Testis (tissue), 3 donors: ENCODE measurements around the gene MIF. TPM values are rescaled to one million over a fixed set of nuclear protein-coding genes. Genes with fewer than 3 reads are reported as not detected.

Experiments
- DNase-seq: peaks from one replicate; pipeline ENCODE4 v3.0.0-alpha.2; 2019
- H3K27ac ChIP-seq, 2 donors: fragments of 200-600 bp; sonication (generic); one replicate each; pipeline ENCODE4 v1.5.1; 2019
- H3K27me3 ChIP-seq: fragments of 200-600 bp; sonication (generic); one replicate; pipeline ENCODE4 v1.5.1; 2019
- H3K36me3 ChIP-seq: fragments of 200-600 bp; sonication (generic); one replicate; pipeline ENCODE4 v1.5.1; 2017; ENCODE audit warnings: low read depth; ENCODE audit errors: missing control alignments
- H3K4me1 ChIP-seq: fragments of 200-600 bp; sonication (generic); one replicate; pipeline ENCODE4 v1.5.1; 2019
- H3K4me3 ChIP-seq, 2 donors: fragments of 200-600 bp; sonication (generic); one replicate each; pipeline ENCODE4 v1.5.1; 2017 to 2019
- H3K9me3 ChIP-seq: fragments of 200-600 bp; sonication (generic); one replicate; pipeline ENCODE4 v1.5.1; 2017
- CTCF ChIP-seq, 3 experiments: fragments of 450-650 bp in 2 of 3; fragments of 200-600 bp in 1 of 3; sonication (generic) in 1 of 3; IDR thresholded peaks; one replicate each; pipeline ENCODE4 v1.5.1; 2016 to 2019; ENCODE audit warnings: antibody characterized with exemption in 3 of 3, mild to moderate bottlenecking in 2 of 3, moderate library complexity in 1 of 3
- POLR2A ChIP-seq: fragments of 450-650 bp; IDR thresholded peaks from one replicate; pipeline ENCODE4 v1.6.1; 2017; ENCODE audit warnings: antibody characterized with exemption, mild to moderate bottlenecking, moderate library complexity
- WGBS, 2 donors: methylation state at CpG; one replicate each; pipeline ENCODE4 v1.1.5; 2018; 5-methylcytosine and 5-hydroxymethylcytosine counted together
- intact Hi-C: fragments of 100-400 bp; cut with DNase I; formaldehyde crosslinking; loops from one replicate; pipeline ENCODE4 v1.15.1; 2023; ENCODE audit warnings: low total_unique reads
- polyA plus RNA-seq: library from polyadenylated mRNA; stranded (reverse); fragments of 350-450 nt; fragmentation: Illumina TruSeq; extraction: RNeasy Lipid Tissue Mini Kit (QIAGEN cat#74804); gene quantifications from one replicate; pipeline ENCODE4 v1.2.3, GENCODE V29; 2014; ENCODE audit warnings: low read depth, low replicate concordance; ENCODE audit not compliant: insufficient read depth
- total RNA-seq, 2 donors: library from RNA; depleted of rRNA; stranded (reverse); fragments of >200 nt; gene quantifications; one replicate each; pipeline ENCODE4 v1.2.3, GENCODE V29; 2016

Gene MIF
- total and polyA plus RNA-seq, 3 donors from 2014 or later = 177 to 472 (median 239) TPM

GRCh38 chr22:23875801-23876200 is 18.4 kb upstream of the MIF start:
- WGBS, 2 donors = 93 to 100% methylated on average over 2 of the region's 2 CpGs
- Histone ChIP-seq H3K27ac (no peak overlapping the region), H3K36me3 (no peaks in the 10 kb centered on the region), H3K4me3 (no peak overlapping the region), H3K9me3 (no peaks in the 10 kb centered on the region), H3K4me1 (no peaks in the 10 kb centered on the region), H3K27me3 (no peaks in the 10 kb centered on the region)
- intact Hi-C loops = no loop called here
- DNase-seq = no peak
- TF ChIP-seq CTCF (IDR thresholded peaks at IDR 0.05) (no peak), POLR2A (no peak)

- intact Hi-C loops = no loop called here
- no peaks in the 10 kb centered on the region for H3K27me3 ChIP-seq
- WGBS, 2 donors = 87 to 98% methylated on average over 6 to 8 of the region's 8 CpGs
- H3K27ac ChIP-seq = no peak overlapping the region
- no peaks in the 10 kb centered on the region for H3K36me3 ChIP-seq
- H3K4me3 ChIP-seq = no peak overlapping the region
- no peaks in the 10 kb centered on the region for H3K9me3 ChIP-seq
- H3K4me1 ChIP-seq = no peaks in the 10 kb centered on the region
- DNase-seq = no peak
- no peak for TF ChIP-seq POLR2A
- TF ChIP-seq CTCF (IDR thresholded peaks at IDR 0.05) = no peak
Measured at GRCh38 chr22:23877566-23877965, 16.6 kb upstream of the MIF start.

- no peaks in the 10 kb centered on the region for H3K36me3 ChIP-seq
- WGBS, 2 donors = 86 to 90% methylated on average over 7 of the region's 7 CpGs
- intact Hi-C loops = no loop called here
- H3K4me1 ChIP-seq = no peaks in the 10 kb centered on the region
- H3K9me3 ChIP-seq = no peaks in the 10 kb centered on the region
- H3K4me3 ChIP-seq = no peak overlapping the region
- DNase-seq = no peak
- TF ChIP-seq POLR2A = no peak
- TF ChIP-seq CTCF (IDR thresholded peaks at IDR 0.05) = no peak
- no peak overlapping the region for H3K27ac ChIP-seq
- H3K27me3 ChIP-seq = no peaks in the 10 kb centered on the region
Measured at GRCh38 chr22:23878219-23878618, 16.0 kb upstream of the MIF start.

GRCh38 chr22:23882370-23882769 is 11.8 kb upstream of the MIF start:
- Histone ChIP-seq H3K4me3 (no peak overlapping the region), H3K9me3 (no peaks in the 10 kb centered on the region), H3K27ac (no peak overlapping the region), H3K27me3 (no peaks in the 10 kb centered on the region), H3K36me3 (no peaks in the 10 kb centered on the region), H3K4me1 (no peaks in the 10 kb centered on the region)
- TF ChIP-seq CTCF (IDR thresholded peaks at IDR 0.05) = no peak
- TF ChIP-seq POLR2A = no peak
- no peak for DNase-seq
- intact Hi-C loops = no loop called here
- 73 to 91% methylated on average over 7 to 20 of the region's 20 CpGs for WGBS, 2 donors

GRCh38 chr22:23883658-23884057 is 10.5 kb upstream of the MIF start:
- Histone ChIP-seq H3K4me3 (no peak overlapping the region), H3K27me3 (no peaks in the 10 kb centered on the region), H3K4me1 (peaks cover 3% of the 10 kb centered on the region), H3K9me3 (no peaks in the 10 kb centered on the region), H3K27ac (no peak overlapping the region), H3K36me3 (no peaks in the 10 kb centered on the region)
- 94 to 100% methylated on average over 4 to 9 of the region's 9 CpGs for WGBS, 2 donors
- intact Hi-C loops = no loop called here
- no peak for TF ChIP-seq CTCF (IDR thresholded peaks at IDR 0.05)
- DNase-seq = no peak
